ENCODE measurements around the gene ITGB1BP2.
"Not testable (repeated sequence)": the region's sequence is repeated elsewhere in the genome, so short reads cannot be mapped to it uniquely, and the experiment has no call there.

The ITGB1BP2 gene

DNA sequence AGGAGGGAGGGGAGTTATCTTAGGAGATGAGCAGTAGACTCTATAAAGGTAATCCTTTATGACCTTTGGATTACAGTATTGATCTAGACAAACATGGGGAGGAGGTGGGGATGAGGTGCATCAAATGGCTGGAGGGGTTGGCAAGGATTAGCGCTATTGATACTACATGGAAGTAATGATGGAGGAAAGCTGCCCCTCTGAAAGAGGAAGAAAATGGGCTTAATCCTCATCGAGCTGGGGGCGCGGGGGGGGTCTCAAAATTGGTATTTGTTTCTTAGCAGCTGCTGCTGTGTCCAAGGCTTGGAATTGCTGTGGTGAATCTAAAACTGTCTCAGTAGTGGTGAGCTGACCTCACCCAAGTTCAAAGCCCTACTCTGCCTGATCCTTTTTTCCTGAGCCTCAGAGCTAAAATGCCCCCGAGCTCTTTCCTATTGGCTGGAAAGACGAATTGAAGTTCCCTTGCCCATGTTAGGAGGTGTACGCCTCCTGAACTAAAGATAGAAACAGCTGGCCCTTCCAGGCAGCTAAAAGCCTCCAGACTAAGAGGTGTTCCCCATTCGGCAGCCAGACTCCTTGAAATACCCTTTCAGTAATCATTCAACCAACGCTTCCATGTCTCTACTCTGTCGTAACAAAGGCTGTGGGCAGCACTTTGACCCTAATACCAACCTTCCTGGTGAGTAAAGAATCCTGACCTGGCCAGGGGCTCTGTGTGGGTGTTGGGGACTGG, at the start of gene ITGB1BP2:
Gene ITGB1BP2 (plus strand): TSS at position 556 of the 730 bp plus-strand sequence. CDS start 57 bp downstream, at position 613.
- peak; percentile 47 for DNase-seq (ENCODE audit: low spot score)

DNA sequence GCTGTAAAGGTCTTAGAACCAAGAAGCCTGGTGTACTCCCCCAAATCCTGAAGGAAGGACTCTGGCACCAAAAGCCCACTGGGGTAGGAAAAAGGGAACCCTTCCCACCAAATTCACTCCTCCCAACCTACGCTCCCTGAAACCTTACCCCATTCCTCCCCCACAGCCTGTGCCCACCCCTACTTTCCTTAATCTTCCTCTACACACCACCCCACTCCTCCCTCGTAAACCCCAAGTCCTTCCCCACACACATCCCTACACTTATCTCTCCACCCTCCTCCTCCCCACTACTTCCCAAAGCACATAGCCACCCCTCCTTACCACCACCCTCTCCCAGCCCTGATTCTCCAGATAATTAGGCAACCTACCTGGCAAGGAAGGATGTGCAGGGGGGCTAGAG, 49.3 kb upstream of the ITGB1BP2 start:
- no peak for DNase-seq (ENCODE audit: low spot score)

DNA sequence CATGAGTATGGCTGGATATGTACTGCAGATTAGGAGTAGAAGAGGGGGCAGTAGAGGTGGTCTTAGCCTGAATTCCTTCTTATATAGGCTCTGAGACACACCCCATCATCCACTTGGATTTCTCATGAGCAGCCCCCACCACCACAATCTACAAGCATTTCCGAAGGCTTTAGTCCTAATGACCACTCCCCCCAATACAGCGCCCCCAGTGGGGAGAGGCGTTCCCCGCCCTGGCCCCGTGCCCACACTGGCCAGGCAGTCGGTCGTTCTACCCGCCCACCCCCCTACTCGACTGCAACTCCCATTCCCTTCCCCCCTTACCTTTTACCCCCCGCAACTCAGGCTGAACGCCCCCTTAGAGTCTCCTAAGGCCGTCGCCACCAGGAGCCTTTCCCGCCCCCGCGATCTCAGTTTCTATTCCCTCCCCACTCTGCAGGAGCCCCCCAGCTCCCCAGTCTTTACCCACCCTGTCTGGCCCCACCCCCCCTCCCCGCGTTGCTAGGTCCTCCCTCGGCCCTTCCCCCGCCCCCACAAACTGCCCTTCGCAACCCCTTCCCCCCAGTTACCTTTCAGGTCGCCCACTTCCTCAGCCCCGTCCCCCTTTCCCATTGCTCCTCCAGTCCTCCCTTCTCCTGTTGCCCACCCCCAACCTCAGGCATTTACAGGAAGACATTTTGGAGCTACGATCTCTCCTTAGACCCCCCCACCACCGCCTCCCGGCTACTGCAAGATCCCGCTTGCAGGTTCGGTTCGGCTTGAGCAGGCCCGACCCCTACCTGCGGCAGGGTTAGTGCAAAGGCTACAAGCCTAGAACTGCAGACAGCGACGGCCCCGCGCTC, 48.1 kb upstream of the ITGB1BP2 start:
- peak; percentile 54 for DNase-seq (ENCODE audit: low spot score)

DNA sequence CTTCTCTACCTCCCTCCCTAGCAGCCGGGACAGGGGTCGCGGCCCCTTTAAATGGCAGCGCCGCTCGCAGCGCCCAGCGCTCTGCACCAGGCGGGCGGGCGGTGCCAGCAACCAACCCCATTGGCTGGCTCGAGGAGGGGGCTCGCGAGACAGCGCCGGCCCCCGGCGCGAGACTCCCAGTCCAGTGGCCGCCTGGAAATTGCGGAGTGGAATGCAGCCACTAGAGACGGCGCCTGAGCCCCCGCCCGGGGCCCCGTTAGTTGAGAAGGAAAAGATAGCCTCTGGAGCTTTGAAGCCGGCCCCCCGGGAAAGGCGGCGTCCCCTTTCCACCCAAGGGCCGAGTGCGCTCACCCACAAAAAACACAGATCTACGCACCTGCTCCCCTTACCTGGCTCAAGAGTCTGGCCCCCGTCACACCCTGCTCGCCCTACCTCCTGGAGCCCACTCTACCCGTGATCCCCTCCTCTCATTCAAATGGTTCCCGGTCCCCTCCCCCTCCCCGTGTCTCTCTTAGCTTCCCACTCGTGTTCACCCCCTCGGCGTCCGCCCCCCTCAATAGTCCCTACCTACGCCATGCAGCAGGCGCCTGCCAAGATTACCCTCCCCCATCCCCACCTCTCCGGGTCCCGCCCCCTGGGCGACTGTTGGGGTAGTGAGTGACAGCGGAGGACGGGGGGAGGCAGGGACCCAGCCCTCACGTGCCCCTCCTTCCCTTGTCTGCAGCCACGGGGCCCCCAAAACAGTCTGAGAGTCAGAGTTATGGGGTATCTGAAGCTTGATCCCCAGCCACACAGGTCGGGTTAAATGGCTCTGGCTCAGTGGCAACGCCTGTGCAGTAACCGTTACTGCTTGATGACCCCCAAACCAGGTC, 47.2 kb upstream of the ITGB1BP2 start, which contains the start of gene ZMYM3:
Gene ZMYM3 (minus strand): TSS at position 49 of the 872 bp plus-strand sequence. CDS start 885 bp downstream, outside the sequence.
- DNase-seq (ENCODE audit: low spot score): peak; percentile 93

DNA sequence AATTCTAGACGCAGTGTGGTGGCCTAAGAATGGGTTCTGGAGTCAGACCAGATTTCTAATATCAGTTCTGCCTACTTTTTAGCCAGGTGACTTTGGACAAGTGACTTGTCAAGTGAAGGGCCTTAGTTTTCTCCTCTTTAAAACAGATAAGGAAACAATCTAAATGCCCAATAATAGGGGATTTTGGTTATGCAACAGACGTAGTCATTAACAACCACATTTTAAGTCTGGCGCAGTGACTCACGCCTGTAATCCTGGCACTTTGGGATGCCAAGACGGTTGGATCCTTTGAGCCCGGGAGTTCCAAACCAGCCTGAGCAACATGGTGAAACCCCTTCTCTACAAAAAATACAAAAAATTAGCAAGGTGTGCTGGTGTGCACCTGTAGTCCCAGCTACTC, 45.5 kb upstream of the ITGB1BP2 start:
- DNase-seq (ENCODE audit: low spot score): no peak

DNA sequence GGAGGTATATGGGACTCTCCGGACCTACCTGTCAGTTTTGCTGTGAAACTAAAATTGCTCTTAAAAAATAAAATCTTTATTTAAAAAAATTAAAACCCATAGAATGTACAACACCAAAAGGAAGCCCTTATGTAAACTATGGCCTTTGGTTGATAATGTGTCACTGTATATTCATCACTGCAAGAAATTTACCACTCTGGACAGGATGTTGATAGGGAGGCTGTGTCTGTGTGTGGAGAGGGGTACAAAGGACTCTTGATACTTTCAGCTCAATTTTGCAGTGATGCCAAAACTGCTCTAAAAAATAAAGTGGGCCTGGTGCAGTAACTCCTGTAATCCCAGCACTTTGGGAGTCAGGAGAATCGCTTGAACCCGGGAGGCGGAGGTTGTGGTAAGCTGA, 44.7 kb upstream of the ITGB1BP2 start:
- DNase-seq (ENCODE audit: low spot score): no peak

DNA sequence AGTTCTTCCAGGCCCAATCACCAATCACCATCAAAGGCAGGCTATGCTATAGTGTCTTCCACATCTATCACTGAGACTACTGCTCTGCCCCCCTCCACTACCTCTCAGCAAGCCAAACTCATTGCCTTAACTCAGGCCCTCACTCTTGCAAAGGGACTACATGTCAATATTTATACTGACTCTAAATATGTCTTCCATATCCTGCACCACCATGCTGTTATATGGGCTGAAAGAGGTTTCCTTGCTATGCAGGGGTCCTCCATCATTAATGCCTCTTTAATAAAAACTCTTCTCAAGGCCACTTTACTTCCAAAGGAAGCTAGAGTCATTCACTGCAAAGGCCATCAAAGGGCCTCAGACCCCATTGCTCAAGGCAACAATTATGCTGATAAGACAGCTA, 32.9 kb upstream of the ITGB1BP2 start:
- not testable (repeated sequence) for DNase-seq (ENCODE audit: low spot score)

DNA sequence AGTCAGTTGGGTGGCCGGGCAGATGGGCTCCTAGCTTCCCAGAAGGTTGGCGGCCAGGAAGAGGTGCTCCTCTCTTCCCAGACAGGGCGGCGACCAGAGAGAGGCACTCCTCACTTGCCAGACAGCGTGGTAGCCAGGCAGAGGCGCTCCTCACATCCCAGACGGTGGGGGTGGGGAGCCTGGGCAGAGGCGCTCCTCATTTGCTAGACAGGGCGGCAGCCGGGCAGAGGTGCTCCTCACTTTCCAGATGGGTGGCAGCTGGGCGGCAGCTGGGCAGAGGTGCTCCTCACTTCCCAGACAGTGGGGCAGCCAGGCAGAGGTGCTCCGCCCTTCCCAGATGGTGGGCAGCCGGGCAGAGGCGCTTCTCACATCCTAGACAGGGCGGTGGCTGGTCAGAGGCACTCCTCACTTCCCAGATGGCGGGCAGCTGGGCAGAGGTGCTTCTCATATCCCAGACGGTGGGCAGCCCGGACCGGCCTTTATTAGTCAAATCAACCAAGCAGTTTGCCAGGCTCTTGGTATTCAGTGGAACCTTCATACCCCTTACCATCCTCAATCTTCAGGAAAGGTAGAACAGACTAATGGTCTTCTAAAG, 31.7 kb upstream of the ITGB1BP2 start:
- no peak for DNase-seq (ENCODE audit: low spot score)

DNA sequence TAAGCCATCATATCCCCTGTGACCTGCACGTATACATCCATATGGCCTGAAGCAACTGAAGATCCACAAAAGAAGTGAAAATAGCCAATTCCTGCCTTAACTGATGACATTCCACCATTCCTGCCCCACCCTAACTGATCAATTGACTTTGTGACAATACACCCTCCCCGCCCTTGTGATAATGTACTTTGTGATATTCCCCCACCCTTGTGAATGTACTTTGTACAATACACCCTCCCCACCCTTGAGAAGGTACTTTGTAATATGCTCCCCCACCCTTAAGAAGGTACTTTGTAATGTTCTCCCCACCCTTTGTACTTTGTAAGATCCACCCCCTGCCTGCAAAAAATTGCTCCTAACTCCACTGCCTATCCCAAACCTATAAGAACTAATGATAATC, 29.2 kb upstream of the ITGB1BP2 start:
- not testable (repeated sequence) for DNase-seq (ENCODE audit: low spot score)

DNA sequence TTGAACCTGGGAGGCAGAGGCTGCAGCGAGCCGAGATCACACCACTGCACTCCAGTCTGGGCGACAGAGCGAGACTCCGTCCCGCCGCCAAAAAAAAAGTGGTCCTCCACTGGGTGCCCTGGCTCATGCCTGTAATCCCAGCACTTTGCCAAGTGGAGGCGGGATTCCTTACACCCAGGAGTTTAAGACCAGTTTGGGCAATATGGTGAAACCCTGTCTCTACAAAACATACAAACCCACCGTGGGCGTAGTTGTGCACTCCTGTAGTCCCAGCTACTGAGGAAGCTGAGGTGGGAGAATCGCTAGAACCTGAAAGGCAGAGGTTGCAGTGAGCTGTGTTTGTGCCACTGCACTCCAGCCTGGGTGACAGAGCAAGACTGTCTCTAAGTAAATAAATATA, 20.2 kb upstream of the ITGB1BP2 start:
- DNase-seq (ENCODE audit: low spot score): not testable (repeated sequence)

DNA sequence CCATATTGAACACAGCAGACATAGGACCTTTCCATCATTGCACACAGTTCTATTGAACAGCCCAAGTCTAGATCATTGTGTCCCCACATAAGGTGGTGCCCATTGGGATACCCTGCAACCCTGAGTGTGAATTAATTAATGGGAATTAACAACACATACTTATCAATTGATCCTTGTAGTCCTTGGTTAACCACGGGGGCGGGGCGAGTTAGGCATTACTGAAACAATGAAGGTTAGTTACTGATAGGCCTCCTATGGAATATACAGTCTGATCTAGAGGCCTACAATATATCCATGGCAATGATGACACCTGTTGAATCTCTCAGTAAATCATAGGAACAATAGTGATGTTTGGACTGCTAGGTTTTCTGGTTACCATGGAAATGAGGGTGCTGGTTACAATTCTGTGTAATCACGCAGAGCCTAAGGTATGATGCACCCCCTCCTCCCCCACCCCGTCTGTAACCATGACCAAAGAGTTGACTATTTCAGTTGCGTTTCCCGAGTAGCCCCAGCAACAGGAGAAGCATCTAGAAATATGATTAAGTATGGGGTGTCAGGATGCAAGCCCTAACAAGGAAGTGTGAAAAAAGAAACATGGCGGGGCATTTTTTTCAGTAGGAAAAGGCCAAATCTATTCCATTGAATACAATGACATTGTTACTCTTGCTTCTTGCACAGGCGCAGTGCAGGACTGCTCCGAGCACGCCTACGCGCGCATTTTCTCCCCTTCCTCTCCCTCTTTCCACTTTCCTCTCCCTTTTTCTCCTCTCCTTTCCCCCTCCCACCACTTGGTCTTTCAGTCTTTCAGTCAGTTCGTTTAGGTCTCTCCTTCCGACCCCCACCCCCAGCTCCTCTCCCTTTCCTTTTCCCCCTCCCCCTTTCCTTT, 18.8 kb upstream of the ITGB1BP2 start:
- DNase-seq (ENCODE audit: low spot score): peak; percentile 15

DNA sequence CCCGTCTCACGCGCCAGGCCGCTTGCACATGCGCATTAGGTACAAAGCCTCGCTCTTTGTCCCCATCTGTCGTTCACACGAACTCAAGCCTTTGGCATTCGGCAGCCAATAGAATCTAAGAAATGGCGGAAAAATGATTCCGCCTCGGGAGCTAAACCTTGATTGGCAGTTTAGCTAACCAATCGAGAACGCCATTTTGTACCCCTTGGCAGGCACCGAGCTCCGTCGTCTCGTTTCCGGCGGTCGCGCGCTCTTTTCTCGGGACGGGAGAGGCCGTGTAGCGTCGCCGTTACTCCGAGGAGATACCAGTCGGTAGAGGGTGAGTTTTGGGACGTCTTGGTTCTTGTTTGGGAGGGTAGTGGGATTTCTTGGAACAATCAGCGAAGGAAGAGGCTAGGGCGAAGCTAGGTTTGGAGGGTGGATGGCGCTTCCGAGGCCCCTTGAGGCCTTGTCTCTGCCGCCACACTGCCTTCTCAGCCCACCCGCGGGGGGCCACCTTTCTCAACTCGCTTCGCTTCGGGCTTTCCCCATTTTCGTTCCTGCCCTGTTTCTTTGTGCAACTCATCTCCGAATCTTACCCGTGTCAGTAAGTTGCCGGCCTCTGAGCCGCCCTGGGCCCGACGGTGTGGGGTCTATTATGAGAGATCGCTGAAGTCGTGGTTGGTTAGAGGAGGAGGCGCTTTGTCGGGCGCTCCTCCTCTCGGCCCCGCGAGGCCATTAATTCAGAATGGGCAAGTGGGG, 18.0 kb upstream of the ITGB1BP2 start, which contains the start of gene NONO:
Gene NONO (plus strand): TSS at position 233 of the 741 bp plus-strand sequence. CDS start 7,003 bp downstream, outside the sequence.
- peak; percentile 89 for DNase-seq (ENCODE audit: low spot score)

DNA sequence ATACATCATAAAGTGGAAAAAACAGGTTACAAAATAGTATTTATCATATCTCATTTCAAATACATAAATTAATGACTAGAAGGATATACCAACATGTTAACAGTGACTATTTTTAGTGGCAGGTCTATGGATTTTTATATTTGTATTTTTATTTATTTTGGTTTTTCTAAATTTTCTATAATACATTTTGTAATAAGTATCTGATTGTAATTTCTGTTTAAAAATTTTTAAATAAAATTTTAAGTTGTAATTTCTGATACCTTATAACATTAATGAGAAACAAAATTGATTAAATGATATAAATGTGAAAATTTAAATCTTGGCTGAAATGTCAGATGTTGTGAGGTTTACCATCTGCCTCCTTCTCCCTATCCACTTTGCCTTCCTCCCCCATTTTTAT, 15.6 kb upstream of the ITGB1BP2 start:
- DNase-seq (ENCODE audit: low spot score): no peak

DNA sequence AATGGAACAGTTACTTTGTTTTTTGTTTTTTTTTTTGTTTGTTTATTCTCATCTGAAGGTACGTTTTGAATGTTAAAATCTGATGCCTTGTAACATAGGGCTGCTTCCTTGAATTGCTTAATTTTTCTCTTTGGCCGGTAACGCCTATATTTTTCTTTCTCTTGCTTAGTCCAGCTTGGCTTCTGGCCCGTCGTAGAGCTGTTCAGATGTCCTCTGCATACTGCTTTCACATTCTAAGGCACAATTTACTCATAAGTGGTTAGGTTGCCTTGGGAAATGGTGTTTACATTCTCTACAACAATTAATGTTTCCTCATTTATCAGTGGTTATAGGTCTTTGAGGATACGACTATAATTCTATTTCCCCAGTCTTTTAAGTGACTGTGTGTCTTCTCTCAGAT, 10.2 kb upstream of the ITGB1BP2 start:
- no peak for DNase-seq (ENCODE audit: low spot score)

DNA sequence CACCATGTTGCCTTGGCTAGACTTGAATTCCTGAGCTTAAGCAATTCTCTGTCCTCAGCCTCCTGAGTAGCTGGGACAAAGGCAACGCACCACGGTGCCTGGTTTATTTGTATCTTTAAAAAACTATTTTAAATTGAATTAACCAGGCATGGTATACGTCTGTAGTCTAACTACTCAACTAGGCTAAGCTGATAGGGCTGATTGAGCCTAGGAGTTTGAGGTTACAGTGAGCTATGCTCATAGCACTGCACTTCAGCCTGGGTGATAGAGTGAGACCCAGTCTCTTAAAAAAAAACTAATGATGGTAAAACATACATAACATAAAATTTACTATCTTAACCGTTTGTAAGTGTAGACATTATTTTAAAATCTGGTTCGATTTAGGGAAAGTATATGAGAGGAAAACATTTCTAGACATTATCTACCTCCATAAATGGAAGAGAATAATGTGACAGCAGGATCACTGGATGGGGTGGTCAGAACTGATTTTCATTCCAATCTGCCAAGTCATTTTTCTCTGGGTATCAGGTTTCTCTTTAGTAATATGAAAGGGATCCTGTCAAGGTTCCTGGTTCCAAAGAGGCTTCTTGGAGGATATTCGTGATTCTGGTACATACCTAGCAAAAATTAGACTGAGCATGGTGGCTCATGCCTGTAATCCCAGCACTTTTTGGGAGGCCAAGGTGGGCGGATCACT, 8.7 kb upstream of the ITGB1BP2 start:
- DNase-seq (ENCODE audit: low spot score): peak; percentile 29

DNA sequence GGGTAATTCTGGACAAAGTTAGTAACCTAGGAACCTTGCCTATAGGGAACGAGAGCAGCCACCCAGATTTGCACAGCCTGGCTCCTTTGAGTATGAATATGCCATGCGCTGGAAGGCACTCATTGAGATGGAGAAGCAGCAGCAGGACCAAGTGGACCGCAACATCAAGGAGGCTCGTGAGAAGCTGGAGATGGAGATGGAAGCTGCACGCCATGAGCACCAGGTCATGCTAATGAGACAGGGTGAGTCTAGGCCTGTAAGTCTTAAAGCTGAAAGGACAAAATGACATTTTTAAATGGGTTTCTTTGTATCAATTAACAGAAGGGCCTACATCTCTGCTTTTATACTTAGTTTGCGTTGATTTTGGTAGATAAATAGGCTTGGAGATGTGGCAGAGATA, 4.7 kb upstream of the ITGB1BP2 start:
- no peak for DNase-seq (ENCODE audit: low spot score)

DNA sequence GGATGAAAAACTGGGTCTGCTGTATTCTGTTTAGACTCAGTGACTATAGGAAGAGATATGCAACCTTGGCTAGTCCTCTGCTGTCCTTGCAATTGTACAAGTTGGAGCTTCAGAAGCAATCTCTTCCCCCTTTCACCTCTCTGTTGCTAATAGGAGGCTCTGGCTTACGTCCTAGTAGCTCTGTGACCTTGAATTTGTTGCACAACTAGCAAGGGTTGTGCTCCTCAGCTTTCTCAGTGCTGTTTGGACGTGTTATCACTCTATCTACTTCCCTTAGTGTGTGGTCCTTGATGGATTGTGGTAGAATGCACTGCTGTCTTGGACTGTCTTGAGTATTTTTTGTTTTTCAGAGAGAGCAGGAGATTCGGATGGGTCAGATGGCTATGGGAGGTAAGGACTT, 3.4 kb upstream of the ITGB1BP2 start:
- no peak for DNase-seq (ENCODE audit: low spot score)

DNA sequence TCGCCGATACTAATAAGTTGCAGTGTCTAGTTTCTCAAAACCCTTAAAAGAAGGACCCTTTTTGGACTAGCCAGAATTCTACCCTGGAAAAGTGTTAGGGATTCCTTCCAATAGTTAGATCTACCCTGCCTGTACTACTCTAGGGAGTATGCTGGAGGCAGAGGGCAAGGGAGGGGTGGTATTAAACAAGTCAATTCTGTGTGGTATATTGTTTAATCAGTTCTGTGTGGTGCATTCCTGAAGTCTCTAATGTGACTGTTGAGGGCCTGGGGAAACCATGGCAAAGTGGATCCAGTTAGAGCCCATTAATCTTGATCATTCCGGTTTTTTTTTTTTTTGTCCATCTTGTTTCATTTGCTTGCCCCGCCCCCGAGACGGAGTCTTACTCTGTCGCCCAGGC, 1.5 kb upstream of the ITGB1BP2 start:
- not testable (repeated sequence) for DNase-seq (ENCODE audit: low spot score)

DNA sequence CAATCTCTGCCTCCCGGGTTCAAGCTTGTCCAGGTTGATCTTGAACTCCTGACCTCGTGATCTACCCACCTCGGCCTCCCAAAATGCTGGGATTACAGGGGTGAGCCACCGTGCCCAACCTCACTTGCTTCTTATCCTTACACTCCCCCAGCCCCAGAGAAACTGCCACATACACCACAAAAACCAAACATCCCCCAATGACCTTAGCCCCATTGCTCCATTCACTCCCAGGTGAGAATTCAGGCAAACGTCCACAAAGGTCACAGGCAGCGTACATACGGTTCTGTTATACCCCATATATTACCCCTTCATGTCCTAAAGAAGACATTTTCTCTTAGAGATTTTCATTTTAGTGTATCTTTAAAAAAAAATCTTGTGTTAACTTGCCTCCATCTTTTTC, 1.1 kb upstream of the ITGB1BP2 start:
- DNase-seq (ENCODE audit: low spot score): not testable (repeated sequence)
